Liver (tissue), 9 donors: ENCODE data around the gene TEK. TPM values are rescaled to one million over a fixed set of nuclear protein-coding genes. Genes with fewer than 3 reads are reported as not detected.

Experiments used
- DNase-seq: peaks from one replicate; pipeline ENCODE4 v3.0.0-alpha.2; 2017; ENCODE audit warnings: low spot score
- H3K27ac ChIP-seq, 2 donors: one replicate each; pipeline ENCODE4 v1.7.0; 2013; ENCODE audit warnings: inconsistent platforms in 2 of 2, low read length in 2 of 2, control low read depth in 1 of 2, low read depth in 1 of 2, mild to moderate bottlenecking in 1 of 2
- H3K27me3 ChIP-seq, 4 donors: one replicate each; pipeline versions ENCODE4 v1.6.1 to v1.7.0; 2013; ENCODE audit warnings: low read length in 3 of 4, inconsistent platforms in 1 of 4, mild to moderate bottlenecking in 1 of 4, moderate library complexity in 1 of 4; ENCODE audit not compliant: control insufficient read depth in 4 of 4, insufficient read depth in 4 of 4
- H3K36me3 ChIP-seq, 4 donors: one replicate each; pipeline versions ENCODE4 v1.6.1 to v1.7.0; 2013; ENCODE audit warnings: low read length in 3 of 4, mild to moderate bottlenecking in 3 of 4, low read depth in 1 of 4, moderate library complexity in 1 of 4; ENCODE audit not compliant: control insufficient read depth in 4 of 4, insufficient read depth in 3 of 4
- H3K4me1 ChIP-seq, 4 donors: one replicate each; pipeline versions ENCODE4 v1.6.1 to v1.7.0; 2013; ENCODE audit warnings: low read length in 3 of 4, mild to moderate bottlenecking in 3 of 4, moderate library complexity in 1 of 4; ENCODE audit not compliant: control insufficient read depth in 4 of 4, insufficient read depth in 4 of 4
- H3K4me3 ChIP-seq, 3 donors: one replicate each; pipeline versions ENCODE4 v1.6.1 to v1.7.0; 2013; ENCODE audit warnings: low read length in 3 of 3, control low read depth in 1 of 3, low read depth in 1 of 3, mild to moderate bottlenecking in 1 of 3
- H3K9ac ChIP-seq, 2 donors: one replicate each; pipeline ENCODE4 v1.7.0; 2013; ENCODE audit warnings: low read length in 2 of 2, mild to moderate bottlenecking in 2 of 2, moderate library complexity in 2 of 2, control low read depth in 1 of 2, low read depth in 1 of 2
- H3K9me3 ChIP-seq, 4 donors: one replicate each; pipeline versions ENCODE4 v1.6.1 to v1.7.0; 2013; ENCODE audit warnings: low read length in 3 of 4; ENCODE audit not compliant: control insufficient read depth in 4 of 4
- ATF3 ChIP-seq: IDR thresholded peaks from 2 replicates; pipeline ENCODE4 v1.6.1; 2016; ENCODE audit warnings: antibody characterized with exemption
- CTCF ChIP-seq: fragments of 150-350 bp; IDR thresholded peaks from 2 replicates; pipeline ENCODE4 v1.5.1; 2017; ENCODE audit warnings: improper control_type of control experiment, low read depth, low read length; ENCODE audit not compliant: missing input control
- EGR1 ChIP-seq, 2 donors: IDR thresholded peaks; 2 replicates each; pipeline ENCODE4 v1.6.1; 2016 to 2018; ENCODE audit warnings: antibody characterized with exemption in 2 of 2, low read depth in 2 of 2
- FOXA1 ChIP-seq: IDR thresholded peaks from 2 replicates; pipeline ENCODE4 v1.6.1; 2016; ENCODE audit warnings: antibody characterized with exemption
- FOXA2 ChIP-seq: IDR thresholded peaks from 2 replicates; pipeline ENCODE4 v1.6.1; 2016; ENCODE audit warnings: antibody characterized with exemption
- GABPA ChIP-seq, 2 donors: IDR thresholded peaks in 1 of 2; conservative IDR thresholded peaks in 1 of 2; 2 replicates each; pipeline ENCODE4 v1.6.1; 2016; ENCODE audit warnings: antibody characterized with exemption in 2 of 2, mild to moderate bottlenecking in 1 of 2, moderate library complexity in 1 of 2
- HNF4A ChIP-seq, 2 donors: conservative IDR thresholded peaks; 2 replicates each; pipeline ENCODE4 v1.6.1; 2016; ENCODE audit warnings: antibody characterized with exemption in 2 of 2, mild to moderate bottlenecking in 2 of 2
- HNF4G ChIP-seq: IDR thresholded peaks from 2 replicates; pipeline ENCODE4 v1.6.1; 2016; ENCODE audit warnings: antibody characterized with exemption
- MAX ChIP-seq: IDR thresholded peaks from 2 replicates; pipeline ENCODE4 v1.6.1; 2016; ENCODE audit warnings: antibody characterized with exemption
- NR2F2 ChIP-seq: IDR thresholded peaks from 2 replicates; pipeline ENCODE4 v1.6.1; 2016; ENCODE audit warnings: antibody characterized with exemption
- RAD21 ChIP-seq, 2 donors: IDR thresholded peaks; 2 replicates each; pipeline ENCODE4 v1.6.1; 2016; ENCODE audit warnings: antibody characterized with exemption in 2 of 2, mild to moderate bottlenecking in 2 of 2
- REST ChIP-seq: IDR thresholded peaks from 2 replicates; pipeline ENCODE4 v1.6.1; 2016; ENCODE audit warnings: antibody characterized with exemption, mild to moderate bottlenecking
- RXRA ChIP-seq, 2 donors: IDR thresholded peaks; 2 replicates each; pipeline ENCODE4 v1.6.1; 2017 to 2018; ENCODE audit warnings: antibody characterized with exemption in 2 of 2, mild to moderate bottlenecking in 1 of 2
- SP1 ChIP-seq: IDR thresholded peaks from 2 replicates; pipeline ENCODE4 v1.6.1; 2018; ENCODE audit warnings: antibody characterized with exemption, mild to moderate bottlenecking
- TAF1 ChIP-seq: conservative IDR thresholded peaks from 2 replicates; pipeline ENCODE4 v1.6.1; 2016; ENCODE audit warnings: antibody characterized with exemption, mild to moderate bottlenecking
- YY1 ChIP-seq: IDR thresholded peaks from 2 replicates; pipeline ENCODE4 v1.6.1; 2016; ENCODE audit warnings: antibody characterized with exemption, mild to moderate bottlenecking
- ZBTB33 ChIP-seq: IDR thresholded peaks from 2 replicates; pipeline ENCODE4 v1.6.1; 2016; ENCODE audit warnings: antibody characterized with exemption
- WGBS: extraction: QIAGEN DNeasy Blood & Tissue Kit; methylation state at CpG from one replicate; pipeline ENCODE4 v1.1.7; 2013; 5-methylcytosine and 5-hydroxymethylcytosine counted together
- polyA plus RNA-seq, 2 donors: library from polyadenylated mRNA; stranded (reverse) in 1 of 2; unstranded in 1 of 2; fragments of 200-250 nt in 1 of 2; fragments of >200 nt in 1 of 2; fragmentation: Nextera tagmentation in 1 of 2; extraction: Ambion mirVana in 1 of 2; gene quantifications; one replicate each; pipeline versions ENCODE4 v1.2.1 to v1.2.3, GENCODE V29; 2013 to 2015
- total RNA-seq, 2 donors: library from RNA; depleted of rRNA; stranded (reverse); fragments of >200 nt; gene quantifications; one replicate each; pipeline ENCODE4 v1.2.3, GENCODE V29; 2014
- donor health status: healthy.
- donor health status: healthy.
- donor health status: healthy.
- donor health status: healthy.
- donor health status: healthy.

Gene TEK
- total and polyA plus RNA-seq, 4 donors, result 2.9 to 13.8 (median 8.4) TPM

GRCh38 chr9:27165670-27166069 is 56.6 kb downstream of the TEK start:
- Histone ChIP-seq H3K4me1 (no peaks in the 10 kb centered on the region), H3K9ac (no peak overlapping the region), H3K27ac (no peak overlapping the region), H3K4me3 (no peak overlapping the region), H3K27me3 (no peaks in the 10 kb centered on the region), H3K36me3 (peaks cover 0 to 2% (median 0%) of the 10 kb centered on the region in 4 donors), H3K9me3 (peaks cover 0 to 3% (median under 1%) of the 10 kb centered on the region in 4 donors)
- no peak for TF ChIP-seq MAX
- no peak for TF ChIP-seq RAD21 (IDR thresholded peaks at IDR 0.05)
- no peak for TF ChIP-seq YY1
- TF ChIP-seq RXRA (IDR thresholded peaks at IDR 0.05), result no peak
- TF ChIP-seq TAF1, result no peak
- TF ChIP-seq ATF3, result no peak
- TF ChIP-seq HNF4A (conservative IDR thresholded peaks at IDR 0.05), result no peak
- no peak for TF ChIP-seq ZBTB33
- TF ChIP-seq REST, result no peak
- TF ChIP-seq FOXA2, result no peak
- TF ChIP-seq FOXA1, result no peak
- TF ChIP-seq CTCF, result no peak
- TF ChIP-seq EGR1 (IDR thresholded peaks at IDR 0.05; ENCODE audit: low read depth in 2 of 2), result no peak
- no peak for TF ChIP-seq SP1
- TF ChIP-seq HNF4G, result no peak
- DNase-seq, result no peak
- 74% methylated on average over 10 of the region's 10 CpGs for WGBS

GRCh38 chr9:27168496-27168895 is 59.5 kb downstream of the TEK start:
- Histone ChIP-seq H3K27ac (no peak overlapping the region), H3K36me3 (peaks cover 0 to 4% (median 0%) of the 10 kb centered on the region in 4 donors), H3K4me3 (no peak overlapping the region), H3K27me3 (no peaks in the 10 kb centered on the region), H3K4me1 (no peaks in the 10 kb centered on the region), H3K9ac (no peak overlapping the region), H3K9me3 (peaks cover 0 to 3% (median under 1%) of the 10 kb centered on the region in 4 donors)
- 46% methylated on average over 1 of the region's 1 CpG for WGBS
- DNase-seq, result no peak
- TF ChIP-seq NR2F2, result no peak
- no peak for TF ChIP-seq GABPA (IDR thresholded peaks at IDR 0.05 in 1 of 2, conservative IDR thresholded peaks at IDR 0.05 in 1 of 2)
- no peak for TF ChIP-seq SP1
- no peak for TF ChIP-seq FOXA1
- no peak for TF ChIP-seq YY1
- no peak for TF ChIP-seq HNF4A (conservative IDR thresholded peaks at IDR 0.05)
- no peak for TF ChIP-seq RXRA (IDR thresholded peaks at IDR 0.05)
- no peak for TF ChIP-seq EGR1 (IDR thresholded peaks at IDR 0.05; ENCODE audit: low read depth in 2 of 2)
- TF ChIP-seq TAF1, result no peak
- TF ChIP-seq ATF3, result no peak
